Measurements from ENCODE around the gene TEX35. TPM values are rescaled to one million over a fixed set of nuclear protein-coding genes. Genes with fewer than 3 reads are reported as not detected.
A peak's percentile ranks its signal among the peaks of the same experiment; 100 is the strongest.

Gene TEX35
- total and polyA plus RNA-seq, 10 of the 15 experiments (the other 5 are each of a cell fraction or from before 2014, with no cell fraction given): not detected

DNA sequence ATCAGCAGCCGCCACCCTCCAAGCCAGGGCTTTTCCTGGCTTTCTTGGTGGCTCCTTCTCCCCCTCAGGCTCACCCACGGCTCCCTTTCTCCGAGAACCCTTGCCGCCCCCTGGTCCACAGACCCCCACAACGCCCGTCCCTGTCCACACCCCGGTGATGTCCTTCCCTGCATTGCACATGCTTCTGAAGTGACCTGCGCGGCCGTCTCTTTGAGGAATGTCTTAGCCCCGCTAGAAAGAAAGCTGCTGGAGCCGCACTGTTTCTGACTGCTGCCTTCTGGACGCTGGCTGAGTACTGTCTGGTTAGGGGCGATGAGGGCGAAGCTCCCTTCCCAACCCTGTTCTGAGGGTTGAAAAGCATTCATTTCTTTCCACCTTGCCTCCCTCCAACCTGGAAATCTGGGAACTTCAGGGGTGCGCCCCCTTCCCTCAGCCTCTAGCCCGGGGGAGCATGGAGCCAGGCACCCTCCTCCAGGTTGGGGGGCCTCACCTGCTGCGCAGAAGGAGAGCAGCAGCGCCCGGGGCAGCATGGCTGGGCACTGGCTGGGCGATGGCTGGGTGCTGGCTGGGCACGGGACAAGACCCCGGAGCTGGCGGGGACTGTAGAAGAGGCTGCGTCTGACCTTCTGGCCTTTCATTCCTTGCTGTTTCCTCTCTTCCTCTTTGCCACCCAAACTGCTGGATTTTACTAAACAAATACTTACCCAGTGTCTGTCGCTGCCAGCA, 16.3 kb upstream of the TEX35 start, which contains the start of gene CLEC20A (continued):
- TF ChIP-seq MEF2B (IDR thresholded peaks at IDR 0.05; ENCODE audit: partially characterized antibody, poor library complexity, severe bottlenecking): no peak

DNA sequence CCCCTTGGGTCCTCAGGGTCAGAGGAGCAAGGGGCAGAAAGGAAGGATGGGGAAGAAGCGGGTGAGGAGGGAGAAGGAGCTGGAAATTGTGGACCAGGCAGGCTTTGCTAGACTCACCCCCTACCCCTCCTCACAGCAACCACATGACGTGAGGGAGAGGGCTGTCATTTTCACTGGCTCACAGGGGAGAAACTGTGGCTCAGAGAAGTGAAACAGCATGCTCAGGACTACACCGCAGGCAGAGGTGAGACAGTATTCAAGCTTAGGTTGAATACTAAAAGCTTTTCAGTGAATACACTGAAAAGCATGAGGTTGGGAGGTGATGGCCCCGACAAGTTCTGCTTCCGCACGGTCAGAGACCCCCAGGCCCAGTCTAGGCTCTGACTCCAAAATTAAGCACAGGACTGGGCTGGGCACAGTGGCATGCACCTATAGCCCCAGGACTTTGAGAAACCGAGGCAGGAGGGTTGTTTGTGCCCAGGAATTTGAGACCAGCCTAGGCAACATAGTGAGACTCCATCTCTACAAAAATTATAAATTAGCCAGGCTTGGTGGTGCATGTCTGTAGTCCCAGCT, 14.9 kb upstream of the TEX35 start:
- WGBS (ENCODE audit: insufficient coverage, insufficient replicate concordance, low lambda C conversion rate, missing lambda C conversion rate): 37% methylated on average over 6 of the region's 7 CpGs
- no peak overlapping the region for H3K27ac ChIP-seq (ENCODE audit: control insufficient read depth, insufficient read depth)
- no peaks in the 10 kb centered on the region for H3K36me3 ChIP-seq (ENCODE audit: control insufficient read depth in 2 of 2, insufficient read depth in 2 of 2, low read length in 1 of 2)
- no peak for FAIRE-seq
- H4K20me1 ChIP-seq (ENCODE audit: control insufficient read depth, insufficient read depth): no peaks in the 10 kb centered on the region
- ChIA-PET CTCF (interaction anchor here (1.8 to 11.2 kb wide), 3 partner anchors 137 to 198 kb away, joined by 5 to 187 read pairs (median 33); no protein-coding TSS in a partner anchor), POLR2A (no interaction called here), RAD21 (ENCODE audit: unreplicated experiment) (no interaction called here), SMC1A (ENCODE audit: uncharacterized antibody, unreplicated experiment) (no interaction called here)
- H3K4me3 ChIP-seq: no peak overlapping the region
- no peaks in the 10 kb centered on the region for H3K9me3 ChIP-seq (replicated peaks; ENCODE audit: control insufficient read depth, insufficient read depth, low read length)
- in situ Hi-C loops (cut with MboI): no loop called here
- BruUV-seq (replicated peaks): no TSS peak
- H3K4me1 ChIP-seq (ENCODE audit: control insufficient read depth, insufficient read depth, low read length): no peaks in the 10 kb centered on the region
- intact Hi-C loops (cut with micrococcal nuclease; ENCODE audit: unreplicated experiment): no loop called here
- no peak for DNase-seq (ENCODE audit: low read depth, low spot score)
- H3K79me2 ChIP-seq (ENCODE audit: control insufficient read depth, insufficient read depth, low read length): no peaks in the 10 kb centered on the region
- ATAC-seq: peak; percentile 37; the same call in 2 of the 3 replicates
- H2AFZ ChIP-seq (ENCODE audit: control insufficient read depth, low read depth, low read length): no peak overlapping the region
- H3K9ac ChIP-seq (ENCODE audit: control insufficient read depth, insufficient read depth, low read length): no peak overlapping the region
- H3K27me3 ChIP-seq (replicated peaks in 1 of 2; ENCODE audit: control insufficient read depth in 2 of 2, insufficient read depth in 2 of 2, low read length in 1 of 2): no peaks in the 10 kb centered on the region
- no peak overlapping the region for H3K4me2 ChIP-seq (ENCODE audit: control insufficient read depth, insufficient read depth)
- TF ChIP-seq, protein P1, sequence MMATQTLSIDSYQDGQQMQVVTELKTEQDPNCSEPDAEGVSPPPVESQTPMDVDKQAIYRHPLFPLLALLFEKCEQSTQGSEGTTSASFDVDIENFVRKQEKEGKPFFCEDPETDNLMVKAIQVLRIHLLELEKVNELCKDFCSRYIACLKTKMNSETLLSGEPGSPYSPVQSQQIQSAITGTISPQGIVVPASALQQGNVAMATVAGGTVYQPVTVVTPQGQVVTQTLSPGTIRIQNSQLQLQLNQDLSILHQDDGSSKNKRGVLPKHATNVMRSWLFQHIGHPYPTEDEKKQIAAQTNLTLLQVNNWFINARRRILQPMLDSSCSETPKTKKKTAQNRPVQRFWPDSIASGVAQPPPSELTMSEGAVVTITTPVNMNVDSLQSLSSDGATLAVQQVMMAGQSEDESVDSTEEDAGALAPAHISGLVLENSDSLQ (IDR thresholded peaks at IDR 0.05): no peak
- no peak for TF ChIP-seq BACH1 (IDR thresholded peaks at IDR 0.05; ENCODE audit: borderline replicate concordance)
- TF ChIP-seq ETV6 (conservative IDR thresholded peaks at IDR 0.05 in 1 of 2, IDR thresholded peaks at IDR 0.05 in 1 of 2; ENCODE audit: borderline replicate concordance in 1 of 2, low read depth in 1 of 2): no peak
- TF ChIP-seq, protein P2, sequence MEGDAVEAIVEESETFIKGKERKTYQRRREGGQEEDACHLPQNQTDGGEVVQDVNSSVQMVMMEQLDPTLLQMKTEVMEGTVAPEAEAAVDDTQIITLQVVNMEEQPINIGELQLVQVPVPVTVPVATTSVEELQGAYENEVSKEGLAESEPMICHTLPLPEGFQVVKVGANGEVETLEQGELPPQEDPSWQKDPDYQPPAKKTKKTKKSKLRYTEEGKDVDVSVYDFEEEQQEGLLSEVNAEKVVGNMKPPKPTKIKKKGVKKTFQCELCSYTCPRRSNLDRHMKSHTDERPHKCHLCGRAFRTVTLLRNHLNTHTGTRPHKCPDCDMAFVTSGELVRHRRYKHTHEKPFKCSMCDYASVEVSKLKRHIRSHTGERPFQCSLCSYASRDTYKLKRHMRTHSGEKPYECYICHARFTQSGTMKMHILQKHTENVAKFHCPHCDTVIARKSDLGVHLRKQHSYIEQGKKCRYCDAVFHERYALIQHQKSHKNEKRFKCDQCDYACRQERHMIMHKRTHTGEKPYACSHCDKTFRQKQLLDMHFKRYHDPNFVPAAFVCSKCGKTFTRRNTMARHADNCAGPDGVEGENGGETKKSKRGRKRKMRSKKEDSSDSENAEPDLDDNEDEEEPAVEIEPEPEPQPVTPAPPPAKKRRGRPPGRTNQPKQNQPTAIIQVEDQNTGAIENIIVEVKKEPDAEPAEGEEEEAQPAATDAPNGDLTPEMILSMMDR (IDR thresholded peaks at IDR 0.05 in 2 of 3, conservative IDR thresholded peaks at IDR 0.05 in 1 of 3; ENCODE audit: control insufficient read depth in 2 of 3, extremely low read depth in 1 of 3, insufficient read depth in 1 of 3, low read depth in 3 of 3, low read length in 3 of 3): no peak
- no peak for TF ChIP-seq RCOR1 (conservative IDR thresholded peaks at IDR 0.05; ENCODE audit: low read depth, low read length)
- TF ChIP-seq, protein P3, sequence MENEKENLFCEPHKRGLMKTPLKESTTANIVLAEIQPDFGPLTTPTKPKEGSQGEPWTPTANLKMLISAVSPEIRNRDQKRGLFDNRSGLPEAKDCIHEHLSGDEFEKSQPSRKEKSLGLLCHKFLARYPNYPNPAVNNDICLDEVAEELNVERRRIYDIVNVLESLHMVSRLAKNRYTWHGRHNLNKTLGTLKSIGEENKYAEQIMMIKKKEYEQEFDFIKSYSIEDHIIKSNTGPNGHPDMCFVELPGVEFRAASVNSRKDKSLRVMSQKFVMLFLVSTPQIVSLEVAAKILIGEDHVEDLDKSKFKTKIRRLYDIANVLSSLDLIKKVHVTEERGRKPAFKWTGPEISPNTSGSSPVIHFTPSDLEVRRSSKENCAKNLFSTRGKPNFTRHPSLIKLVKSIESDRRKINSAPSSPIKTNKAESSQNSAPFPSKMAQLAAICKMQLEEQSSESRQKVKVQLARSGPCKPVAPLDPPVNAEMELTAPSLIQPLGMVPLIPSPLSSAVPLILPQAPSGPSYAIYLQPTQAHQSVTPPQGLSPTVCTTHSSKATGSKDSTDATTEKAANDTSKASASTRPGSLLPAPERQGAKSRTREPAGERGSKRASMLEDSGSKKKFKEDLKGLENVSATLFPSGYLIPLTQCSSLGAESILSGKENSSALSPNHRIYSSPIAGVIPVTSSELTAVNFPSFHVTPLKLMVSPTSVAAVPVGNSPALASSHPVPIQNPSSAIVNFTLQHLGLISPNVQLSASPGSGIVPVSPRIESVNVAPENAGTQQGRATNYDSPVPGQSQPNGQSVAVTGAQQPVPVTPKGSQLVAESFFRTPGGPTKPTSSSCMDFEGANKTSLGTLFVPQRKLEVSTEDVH (IDR thresholded peaks at IDR 0.05; ENCODE audit: low read depth, partially characterized antibody): no peak
- TF ChIP-seq JUNB (IDR thresholded peaks at IDR 0.05): no peak
- no peak for TF ChIP-seq PAX5 (IDR thresholded peaks at IDR 0.05; ENCODE audit: borderline replicate concordance, low read depth, low read length)
- no peak for TF ChIP-seq ZNF384 (IDR thresholded peaks at IDR 0.05; ENCODE audit: borderline replicate concordance, low read depth, low read length)
- TF ChIP-seq, protein P4, sequence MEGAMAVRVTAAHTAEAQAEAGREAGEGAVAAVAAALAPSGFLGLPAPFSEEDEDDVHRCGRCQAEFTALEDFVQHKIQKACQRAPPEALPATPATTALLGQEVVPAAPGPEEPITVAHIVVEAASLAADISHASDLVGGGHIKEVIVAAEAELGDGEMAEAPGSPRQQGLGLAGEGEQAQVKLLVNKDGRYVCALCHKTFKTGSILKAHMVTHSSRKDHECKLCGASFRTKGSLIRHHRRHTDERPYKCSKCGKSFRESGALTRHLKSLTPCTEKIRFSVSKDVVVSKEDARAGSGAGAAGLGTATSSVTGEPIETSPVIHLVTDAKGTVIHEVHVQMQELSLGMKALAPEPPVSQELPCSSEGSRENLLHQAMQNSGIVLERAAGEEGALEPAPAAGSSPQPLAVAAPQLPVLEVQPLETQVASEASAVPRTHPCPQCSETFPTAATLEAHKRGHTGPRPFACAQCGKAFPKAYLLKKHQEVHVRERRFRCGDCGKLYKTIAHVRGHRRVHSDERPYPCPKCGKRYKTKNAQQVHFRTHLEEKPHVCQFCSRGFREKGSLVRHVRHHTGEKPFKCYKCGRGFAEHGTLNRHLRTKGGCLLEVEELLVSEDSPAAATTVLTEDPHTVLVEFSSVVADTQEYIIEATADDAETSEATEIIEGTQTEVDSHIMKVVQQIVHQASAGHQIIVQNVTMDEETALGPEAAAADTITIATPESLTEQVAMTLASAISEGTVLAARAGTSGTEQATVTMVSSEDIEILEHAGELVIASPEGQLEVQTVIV (IDR thresholded peaks at IDR 0.05; ENCODE audit: borderline replicate concordance, partially characterized antibody): no peak
- TF ChIP-seq NR2F1 (conservative IDR thresholded peaks at IDR 0.05): no peak

Measured in GM12878 (cell line).